Measurements from ENCODE around the gene AQR.
"Not testable (repeated sequence)": the region's sequence is repeated elsewhere in the genome, so short reads cannot be mapped to it uniquely, and the experiment has no call there.

The AQR gene

GRCh38 chr15:34969340-34970097 is at the start of gene AQR:
Gene AQR, minus strand, starts transcription at chr15:34969742. Its CDS starts 129 bp downstream, at chr15:34969613.
- peak; percentile 96 for DNase-seq (ENCODE audit: low spot score)

GRCh38 chr15:35014241-35014640 is 44.7 kb upstream of the AQR start:
- no peak for DNase-seq (ENCODE audit: low spot score)

DNA sequence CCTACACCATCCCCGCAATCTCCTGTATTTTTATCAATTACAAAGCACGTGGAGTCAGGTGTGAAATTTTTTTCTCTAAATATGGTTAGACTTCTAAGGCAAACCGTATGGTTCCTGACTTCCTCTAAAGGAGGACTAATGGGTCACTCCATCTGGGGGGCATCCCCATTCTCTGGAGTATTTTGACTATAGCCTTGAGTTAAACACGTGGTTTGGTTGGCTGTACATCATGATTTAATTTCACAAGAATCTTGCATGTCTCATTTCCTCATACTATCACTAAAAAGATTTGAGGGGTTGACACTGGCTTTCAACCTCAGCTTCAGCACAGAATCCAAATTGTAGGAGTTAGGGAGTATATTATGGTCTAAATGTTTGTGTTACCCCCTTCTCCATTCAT is 43.8 kb upstream of the AQR start:
- DNase-seq (ENCODE audit: low spot score) = no peak

DNA sequence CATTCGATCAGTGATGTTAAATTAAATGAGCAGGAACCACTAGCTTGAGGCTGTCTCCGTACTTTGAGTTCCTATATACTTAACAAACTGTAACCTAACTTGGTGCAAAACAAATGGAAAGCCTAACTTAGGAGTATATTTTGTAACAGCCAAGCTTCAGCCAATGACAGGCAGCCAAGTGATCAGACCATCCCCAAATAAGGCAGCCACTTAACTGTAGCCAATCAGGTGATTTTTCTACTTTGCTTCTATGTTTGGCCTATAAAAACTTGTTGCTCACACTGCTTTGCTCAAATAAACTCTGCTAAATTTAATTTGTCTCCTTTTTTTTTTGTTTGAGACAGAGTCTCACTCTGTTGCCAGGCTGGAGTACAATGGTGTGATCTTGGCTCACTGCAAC is 37.9 kb upstream of the AQR start:
- no peak for DNase-seq (ENCODE audit: low spot score)

- no peak for DNase-seq (ENCODE audit: low spot score)
These were observed 36.4 kb upstream of the AQR start for GRCh38 chr15:35005933-35006332.

GRCh38 chr15:35003928-35004327 is 34.4 kb upstream of the AQR start:
- DNase-seq (ENCODE audit: low spot score) = no peak

DNA sequence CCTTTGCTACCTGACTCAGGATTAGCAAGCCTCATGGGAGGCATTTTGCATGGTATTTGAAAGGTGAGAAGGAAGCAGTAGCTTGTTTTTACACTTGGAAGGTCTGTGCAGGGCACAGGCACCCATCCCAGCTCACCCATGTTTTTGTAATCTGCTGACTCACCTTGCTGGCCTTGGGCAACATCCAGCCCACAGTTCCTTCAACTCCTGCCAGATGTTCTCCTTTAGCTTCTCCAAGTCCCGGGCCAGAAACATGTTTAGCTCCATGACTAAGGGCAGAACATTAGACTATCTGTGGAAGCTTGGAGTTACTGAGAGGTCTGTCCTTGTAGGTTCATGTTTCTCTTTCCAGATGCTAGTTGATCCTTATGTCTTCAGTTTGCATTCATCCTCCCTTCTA is 31.0 kb upstream of the AQR start:
- DNase-seq (ENCODE audit: low spot score) = peak; percentile 71

- DNase-seq (ENCODE audit: low spot score) = no peak
These were observed 30.4 kb upstream of the AQR start for GRCh38 chr15:34999906-35000305.

GRCh38 chr15:34994925-34995324 is 25.4 kb upstream of the AQR start:
- DNase-seq (ENCODE audit: low spot score) = no peak

GRCh38 chr15:34993877-34994276 is 24.3 kb upstream of the AQR start:
- no peak for DNase-seq (ENCODE audit: low spot score)

GRCh38 chr15:34993412-34993811 is 23.9 kb upstream of the AQR start:
- DNase-seq (ENCODE audit: low spot score) = no peak

DNA sequence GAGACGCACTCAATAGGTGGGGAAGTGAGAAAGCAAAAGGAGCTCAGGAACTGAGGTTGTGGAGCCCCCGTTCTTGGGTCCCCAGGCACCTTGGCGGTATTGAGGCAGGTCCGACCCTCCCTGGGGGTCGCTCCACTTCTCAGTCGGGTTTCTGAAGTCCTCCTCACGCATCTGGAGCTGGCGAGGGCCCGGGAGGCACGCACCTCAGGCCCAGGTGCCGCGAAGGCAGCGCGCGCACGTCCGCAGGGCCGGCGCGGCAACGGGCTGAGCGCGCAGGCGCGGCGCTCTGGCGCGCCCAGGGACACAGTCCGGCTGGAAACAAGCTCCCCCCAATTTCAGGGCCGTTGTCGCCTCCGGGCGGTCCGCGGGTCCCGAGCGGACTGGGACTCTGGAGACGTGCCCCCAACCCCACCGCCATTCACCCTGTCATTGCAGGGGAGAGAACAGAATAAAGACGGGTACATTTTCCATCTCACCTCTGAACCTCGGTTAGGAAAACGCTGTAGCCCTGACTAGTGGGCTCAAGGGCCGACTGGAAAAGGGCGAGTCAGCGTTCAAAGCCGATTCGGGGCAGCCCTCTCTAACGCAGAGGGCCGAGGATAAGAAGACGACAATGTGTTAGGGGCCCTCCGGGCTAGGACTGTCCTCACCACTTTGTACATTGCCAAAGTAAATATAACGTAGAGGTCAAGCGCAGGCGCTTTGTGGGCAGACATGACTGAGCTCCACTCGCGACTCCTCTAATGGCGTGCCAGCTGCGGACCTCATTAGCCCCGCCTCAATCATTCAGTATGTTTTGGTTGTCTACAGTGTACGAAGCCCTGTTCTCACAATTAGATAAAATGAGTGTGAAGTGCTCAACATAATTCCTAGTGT is 18.7 kb upstream of the AQR start, which contains the start of gene ZNF770:
Gene ZNF770 (minus strand): TSS at position 261 of the 876 bp plus-strand sequence. CDS start 4,853 bp downstream, outside the sequence.
- peak; percentile 98 for DNase-seq (ENCODE audit: low spot score)

- peak; percentile 20 for DNase-seq (ENCODE audit: low spot score)
These were observed 18.1 kb upstream of the AQR start for GRCh38 chr15:34987609-34988026.

DNA sequence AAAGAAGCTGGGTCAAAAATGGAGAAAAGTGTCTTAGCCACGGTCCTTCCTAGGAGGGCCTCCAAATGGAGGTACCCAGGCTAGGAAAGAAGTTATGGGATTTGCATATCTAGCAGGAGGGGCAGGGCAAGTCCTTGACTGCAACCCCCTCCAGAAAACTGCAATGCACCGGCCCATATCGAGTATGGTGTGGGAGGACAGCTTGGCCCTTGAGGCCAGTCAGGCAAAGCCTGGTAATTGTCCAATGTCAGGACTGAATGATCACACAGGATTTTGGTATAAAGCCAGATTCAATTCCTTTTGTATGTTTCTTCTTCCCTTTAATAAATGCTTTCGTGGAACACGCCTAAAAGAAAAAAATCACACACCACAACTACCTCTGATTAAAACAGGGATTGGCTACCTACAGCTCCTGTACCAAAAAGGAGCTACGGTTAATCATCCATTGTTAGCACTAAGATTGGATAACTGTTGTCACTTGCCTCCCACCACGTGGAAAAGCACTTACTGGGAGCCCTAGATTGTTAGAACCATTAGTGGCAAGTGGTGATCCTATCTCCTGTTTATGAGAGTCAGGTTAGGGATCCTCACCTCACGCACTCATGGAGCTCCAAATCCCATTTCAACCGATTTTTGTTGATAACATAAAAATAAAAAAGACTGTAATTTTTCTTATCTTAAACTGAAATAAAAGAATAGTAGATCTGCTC is 17.4 kb upstream of the AQR start:
- no peak for DNase-seq (ENCODE audit: low spot score)

- no peak for DNase-seq (ENCODE audit: low spot score)
These were observed 16.8 kb upstream of the AQR start for GRCh38 chr15:34986326-34986725.

GRCh38 chr15:34984889-34985630 is 15.5 kb upstream of the AQR start:
- no peak for DNase-seq (ENCODE audit: low spot score)

DNA sequence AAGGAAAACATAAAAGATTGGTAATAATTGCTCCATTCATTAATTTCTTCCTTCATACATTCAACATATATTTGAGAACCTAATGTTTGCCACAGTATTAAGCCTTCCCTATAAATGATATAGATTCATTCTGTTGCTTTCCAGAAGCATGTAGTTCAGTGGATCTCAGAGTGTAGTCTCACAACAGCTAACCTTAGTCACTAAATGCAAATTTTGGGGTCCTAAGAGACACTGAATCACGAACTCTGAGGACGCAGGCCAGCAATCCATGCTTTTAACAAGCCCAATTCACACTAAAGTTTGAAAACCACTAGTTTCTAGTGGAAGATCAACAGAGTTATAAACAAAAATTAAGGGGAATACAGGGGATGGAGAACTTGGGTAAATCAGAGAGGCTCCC is 7.2 kb upstream of the AQR start:
- DNase-seq (ENCODE audit: low spot score) = no peak

- DNase-seq (ENCODE audit: low spot score) = no peak
These were observed 6.5 kb upstream of the AQR start for GRCh38 chr15:34976073-34976472.

- DNase-seq (ENCODE audit: low spot score) = no peak
These were observed 4.0 kb upstream of the AQR start for GRCh38 chr15:34973512-34973911.

DNA sequence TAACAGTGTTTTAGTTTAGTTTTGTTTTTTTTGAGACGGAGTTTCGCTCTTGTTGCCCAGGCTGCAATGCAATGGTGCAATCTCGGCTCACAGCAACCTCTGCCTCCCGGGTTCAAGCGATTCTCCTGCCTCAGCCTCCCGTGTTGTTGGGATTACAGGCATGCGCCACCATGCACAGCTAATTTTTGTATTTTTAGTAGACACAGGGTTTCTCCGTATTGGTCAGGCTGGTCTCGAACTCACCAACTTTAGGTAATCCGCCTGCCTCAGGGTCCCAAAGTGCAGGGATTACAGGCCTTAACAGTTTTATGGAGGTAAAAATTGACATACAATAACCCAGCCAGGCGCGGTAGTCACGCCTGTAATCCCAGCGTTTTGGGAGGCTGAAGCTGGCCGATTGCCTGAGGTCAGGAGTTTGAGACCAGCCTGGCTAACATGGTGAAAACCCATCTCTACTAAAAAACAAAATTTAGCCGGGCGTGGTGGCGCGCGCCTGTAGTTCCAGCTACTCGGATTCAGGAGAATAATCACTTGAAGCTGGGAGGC is 629 bp upstream of the AQR start:
- not testable (repeated sequence) for DNase-seq (ENCODE audit: low spot score)

DNA sequence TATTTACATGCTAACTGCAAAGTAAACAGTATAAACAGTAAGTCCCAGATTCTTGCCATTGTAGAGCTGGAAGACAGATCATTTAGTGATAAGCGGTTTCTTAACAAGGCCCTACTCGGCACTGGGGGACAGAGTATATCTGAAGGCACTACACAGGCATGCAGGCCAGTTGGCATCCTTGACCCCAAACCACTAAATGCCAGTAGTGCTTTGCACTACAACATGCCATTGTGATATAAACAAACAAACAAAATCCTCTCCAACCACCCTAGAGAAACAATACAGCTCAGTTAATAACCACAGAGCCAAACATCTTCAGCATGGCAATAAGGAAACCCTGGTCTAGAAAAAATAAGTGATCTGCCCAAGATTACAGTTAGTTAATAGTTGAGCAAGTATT is 5.3 kb downstream of the AQR start:
- DNase-seq (ENCODE audit: low spot score) = no peak

Measured in AG20443 (cell line).